ENCODE results near the gene MCAM. TPM values are rescaled to one million over a fixed set of nuclear protein-coding genes. Genes with fewer than 3 reads are reported as not detected.

MCAM gene
- total and polyA plus RNA-seq, 2 of the 8 experiments (the other 6 are each of a cell fraction or from before 2014, with no cell fraction given): 22.4 to 32.2 TPM

- TF ChIP-seq SP4 (IDR thresholded peaks at IDR 0.05; ENCODE audit: low read length): no peak
- TF ChIP-seq ATF3 (IDR thresholded peaks at IDR 0.05; ENCODE audit: insufficient read depth, low read depth, low read length): no peak
- no peak for TF ChIP-seq CHD2 (IDR thresholded peaks at IDR 0.05; ENCODE audit: low read length)
- no peak for TF ChIP-seq POLR2AphosphoS5 (IDR thresholded peaks at IDR 0.05; ENCODE audit: low read depth, low read length)
- TF ChIP-seq ASH2L (IDR thresholded peaks at IDR 0.05; ENCODE audit: low read length): no peak
- TF ChIP-seq HDAC2 (IDR thresholded peaks at IDR 0.05; ENCODE audit: borderline replicate concordance in 1 of 2, low read depth in 2 of 2, low read length in 2 of 2): no peak
These were observed 19.0 kb upstream of the MCAM start (continued) for GRCh38 chr11:119335655-119336543.
